Prostate gland (tissue), 2 donors: ENCODE results near the gene UTP25. TPM values are rescaled to one million over a fixed set of nuclear protein-coding genes. Genes with fewer than 3 reads are reported as not detected.

Experiments
- DNase-seq: peaks from one replicate; pipeline ENCODE4 v3.0.0-alpha.2; 2019; ENCODE audit warnings: low spot score
- H3K27ac ChIP-seq, 2 donors: fragments of 200-600 bp; sonication (generic); 2 replicates each; pipeline ENCODE4 v1.5.1; 2017 to 2019
- H3K27me3 ChIP-seq: fragments of 200-600 bp; sonication (generic); replicated peaks from 2 replicates; pipeline ENCODE4 v1.5.1; 2019; ENCODE audit not compliant: insufficient read depth
- H3K36me3 ChIP-seq, 2 donors: fragments of 200-600 bp; sonication (generic); 1 replicate in 1 of 2; 2 replicates in 1 of 2; pipeline versions ENCODE4 v1.5.1 to v1.8.1; 2017 to 2019
- H3K4me1 ChIP-seq: fragments of 200-600 bp; sonication (generic); replicated peaks from 2 replicates; pipeline ENCODE4 v1.5.1; 2019
- H3K4me3 ChIP-seq, 2 donors: fragments of 200-600 bp; sonication (generic); 2 replicates each; pipeline ENCODE4 v1.5.1; 2017 to 2019
- H3K9me3 ChIP-seq: fragments of 200-600 bp; sonication (generic); 2 replicates; pipeline ENCODE4 v1.5.1; 2017
- CTCF ChIP-seq, 4 experiments: fragments of 200-600 bp in 2 of 4; fragments of 450-650 bp in 2 of 4; sonication (generic) in 2 of 4; IDR thresholded peaks; 1 replicate in 3 of 4; 2 replicates in 1 of 4; pipeline ENCODE4 v1.5.1; 2016 to 2019; ENCODE audit warnings: antibody characterized with exemption in 4 of 4, mild to moderate bottlenecking in 2 of 4, moderate library complexity in 2 of 4
- POLR2A ChIP-seq: fragments of 450-650 bp; IDR thresholded peaks from one replicate; pipeline ENCODE4 v1.6.1; 2016; ENCODE audit warnings: antibody characterized with exemption, mild to moderate bottlenecking
- POLR2AphosphoS5 ChIP-seq: sonication (generic); formaldehyde crosslinking; IDR thresholded peaks from one replicate; pipeline ENCODE4 v1.6.1; 2017; ENCODE audit warnings: antibody characterized with exemption
- WGBS: methylation state at CpG from one replicate; pipeline ENCODE4 v1.1.5; 2018; 5-methylcytosine and 5-hydroxymethylcytosine counted together
- intact Hi-C: fragments of 100-400 bp; cut with DNase I; formaldehyde crosslinking; loops from one replicate; pipeline ENCODE4 v1.14.2; 2022
- total RNA-seq, 2 donors: library from RNA; depleted of rRNA; stranded (reverse); fragments of >200 nt; gene quantifications; one replicate each; pipeline ENCODE4 v1.1.0, GENCODE V29; 2016

The UTP25 gene
- total RNA-seq, 2 donors from 2014 or later = 6.0 to 8.1 TPM

DNA sequence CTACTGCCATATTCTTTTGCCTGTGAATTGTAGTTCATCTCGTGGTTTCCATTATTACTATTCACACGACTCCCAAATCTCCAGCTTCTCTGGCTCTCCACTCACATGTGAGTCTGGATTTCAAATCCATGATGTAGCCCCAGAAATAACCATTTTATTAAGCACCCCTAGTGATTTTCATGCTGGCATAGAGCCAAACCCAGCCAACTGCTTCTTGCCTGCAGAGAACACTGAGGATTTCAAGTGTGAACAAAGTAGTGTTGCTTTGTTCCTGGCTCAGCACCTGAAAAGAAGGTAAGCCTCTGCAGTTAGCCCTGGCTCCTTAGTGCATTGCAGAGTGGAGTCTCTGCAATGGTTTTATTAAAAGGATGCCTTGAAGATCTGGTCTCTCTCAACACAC is 25.9 kb downstream of the UTP25 start:
- Histone ChIP-seq H3K27ac (no peak overlapping the region), H3K4me3 (no peak overlapping the region), H3K27me3 (no peaks in the 10 kb centered on the region), H3K36me3 (no peaks in the 10 kb centered on the region), H3K4me1 (no peaks in the 10 kb centered on the region), H3K9me3 (no peaks in the 10 kb centered on the region)
- 91% methylated on average over 2 of the region's 2 CpGs for WGBS
- DNase-seq = no peak
- TF ChIP-seq CTCF (IDR thresholded peaks at IDR 0.05) (no peak), POLR2A (no peak), POLR2AphosphoS5 (no peak)
- intact Hi-C loops = loop anchor here (10.0 kb wide), 1 partner anchor 461 kb away; no protein-coding TSS in a partner anchor

GRCh38 chr1:209854196-209854595 is 26.4 kb downstream of the UTP25 start:
- Histone ChIP-seq H3K27ac (no peak overlapping the region), H3K36me3 (no peaks in the 10 kb centered on the region), H3K4me3 (no peak overlapping the region), H3K27me3 (no peaks in the 10 kb centered on the region), H3K9me3 (no peaks in the 10 kb centered on the region), H3K4me1 (no peaks in the 10 kb centered on the region)
- DNase-seq = no peak
- TF ChIP-seq POLR2AphosphoS5 (no peak), POLR2A (no peak), CTCF (IDR thresholded peaks at IDR 0.05) (no peak)
- intact Hi-C loops = loop anchor here (10.0 kb wide), 1 partner anchor 461 kb away; no protein-coding TSS in a partner anchor
- 86% methylated on average over 3 of the region's 3 CpGs for WGBS

DNA sequence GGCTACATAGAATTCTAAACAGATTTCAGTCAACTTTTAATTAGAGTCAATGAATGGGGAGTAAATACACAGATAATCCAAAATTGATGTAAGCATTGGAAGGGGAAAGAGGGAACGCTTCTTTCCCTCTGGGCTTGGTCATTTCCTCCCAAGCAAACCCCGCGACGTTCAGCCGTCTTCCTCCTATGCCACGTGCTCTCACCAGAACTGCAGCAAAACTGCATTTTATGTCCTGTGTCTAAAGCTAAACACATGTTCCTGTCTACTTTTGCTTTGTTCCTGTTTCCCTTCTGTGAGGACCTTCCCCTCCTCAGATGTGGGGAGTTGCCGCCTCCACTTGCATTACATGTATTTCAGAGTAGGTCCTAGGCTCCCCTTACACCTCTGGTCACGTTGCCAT is 27.2 kb downstream of the UTP25 start:
- 76% methylated on average over 8 of the region's 8 CpGs for whole genome bisulfite sequencing
- Histone ChIP-seq H3K4me1 (no peaks in the 10 kb centered on the region), H3K27me3 (no peaks in the 10 kb centered on the region), H3K4me3 (no peak overlapping the region), H3K9me3 (no peaks in the 10 kb centered on the region), H3K36me3 (no peaks in the 10 kb centered on the region), H3K27ac (no peak overlapping the region)
- no peak for TF ChIP-seq CTCF (IDR thresholded peaks at IDR 0.05)
- no peak for TF ChIP-seq POLR2A
- TF ChIP-seq POLR2AphosphoS5 = no peak
- intact Hi-C loops = loop anchor here (10.0 kb wide), 1 partner anchor 460 kb away; no protein-coding TSS in a partner anchor
- no peak for DNase-seq

- no peak for TF ChIP-seq POLR2AphosphoS5
- TF ChIP-seq CTCF (IDR thresholded peaks at IDR 0.05) = no peak
- no peak for TF ChIP-seq POLR2A
- no peak for DNase-seq
- H3K27ac ChIP-seq = no peak overlapping the region
- H3K4me3 ChIP-seq = no peak overlapping the region
- intact Hi-C loops = loop anchor here (10.0 kb wide), 1 partner anchor 459 kb away; no protein-coding TSS in a partner anchor
- 80% methylated on average over 5 of the region's 5 CpGs for WGBS
- H3K4me1 ChIP-seq = no peaks in the 10 kb centered on the region
- H3K36me3 ChIP-seq = no peaks in the 10 kb centered on the region
- no peaks in the 10 kb centered on the region for H3K27me3 ChIP-seq
- no peaks in the 10 kb centered on the region for H3K9me3 ChIP-seq
Measured at GRCh38 chr1:209855623-209856022, 27.9 kb downstream of the UTP25 start.

DNA sequence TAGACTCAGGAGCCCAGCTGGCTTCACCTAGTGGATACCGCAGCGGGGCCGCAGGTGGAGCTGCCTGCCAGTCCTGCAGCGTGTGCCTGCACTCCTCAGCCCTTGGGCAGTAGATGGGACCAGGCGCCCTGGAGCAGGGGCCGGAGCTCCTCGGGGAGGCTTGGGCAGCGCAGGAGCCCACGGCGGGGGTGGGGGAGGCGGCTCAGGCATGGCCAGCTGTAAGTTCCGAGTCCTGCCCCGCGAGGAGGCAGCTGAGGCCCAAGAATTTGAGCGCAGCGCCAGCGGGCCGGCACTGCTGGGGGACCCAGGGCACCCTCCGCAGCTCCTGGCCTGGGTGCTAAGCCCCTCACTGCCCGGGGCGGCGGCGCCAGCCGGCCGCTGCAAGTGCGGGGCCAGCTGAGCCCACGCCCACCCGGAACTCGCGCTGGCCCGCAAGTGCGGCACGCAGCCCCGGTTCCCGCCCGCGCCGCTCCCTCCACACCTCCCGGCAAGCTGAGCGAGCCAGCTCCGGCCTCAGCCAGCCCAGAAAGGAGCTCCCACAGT is 30.9 kb downstream of the UTP25 start:
- intact Hi-C loops = loop anchor here (10.0 kb wide), 1 partner anchor 456 kb away; no protein-coding TSS in a partner anchor
- no peak for DNase-seq
- no peaks in the 10 kb centered on the region for H3K36me3 ChIP-seq
- H3K4me3 ChIP-seq = no peak overlapping the region
- TF ChIP-seq CTCF (IDR thresholded peaks at IDR 0.05) (no peak), POLR2AphosphoS5 (no peak), POLR2A (no peak)
- WGBS = 89% methylated on average over 18 of the region's 41 CpGs
- H3K27me3 ChIP-seq = no peaks in the 10 kb centered on the region
- no peaks in the 10 kb centered on the region for H3K4me1 ChIP-seq
- no peak overlapping the region for H3K27ac ChIP-seq
- H3K9me3 ChIP-seq = no peaks in the 10 kb centered on the region
